Inflammatory macrophage (primary cell): ENCODE measurements around the gene PPP2R3B.
"Not testable (repeated sequence)": the region's sequence is repeated elsewhere in the genome, so short reads cannot be mapped to it uniquely, and the experiment has no call there.

Source experiments
- DNase-seq, 2 donors: peaks; one replicate each; pipeline ENCODE4 v3.0.0-alpha.2; 2020 to 2022

Gene PPP2R3B

GRCh38 chrX:318068-318738 is 68.5 kb downstream of the PPP2R3B start:
- DNase-seq, result peak; percentile 99

- DNase-seq, result no peak
Measured at GRCh38 chrX:317424-318067, 69.2 kb downstream of the PPP2R3B start.

- no peak for DNase-seq
Measured at GRCh38 chrX:316351-317325, 70.1 kb downstream of the PPP2R3B start.

- DNase-seq, result no peak
Measured at GRCh38 chrX:314781-315595, 71.7 kb downstream of the PPP2R3B start.

GRCh38 chrX:314049-314448 is 72.7 kb downstream of the PPP2R3B start:
- no peak for DNase-seq

- no peak for DNase-seq
Measured at GRCh38 chrX:313546-313945, 73.2 kb downstream of the PPP2R3B start.

GRCh38 chrX:312621-313331 is 73.9 kb downstream of the PPP2R3B start:
- no peak for DNase-seq

GRCh38 chrX:311156-312129 is 75.3 kb downstream of the PPP2R3B start:
- DNase-seq, result no peak

- no peak for DNase-seq
Measured at GRCh38 chrX:310621-311155, 76.0 kb downstream of the PPP2R3B start.

- DNase-seq, result no peak
Measured at GRCh38 chrX:308821-309520, 77.7 kb downstream of the PPP2R3B start.

- DNase-seq, result no peak
Measured at GRCh38 chrX:307261-308111, 79.2 kb downstream of the PPP2R3B start.

GRCh38 chrX:306614-307251 is 80.0 kb downstream of the PPP2R3B start:
- DNase-seq, result not testable (repeated sequence)

GRCh38 chrX:305781-306613 is 80.7 kb downstream of the PPP2R3B start:
- DNase-seq, result not testable (repeated sequence)

GRCh38 chrX:302975-303374 is 83.7 kb downstream of the PPP2R3B start:
- DNase-seq, result no peak

GRCh38 chrX:300334-300733 is 86.4 kb downstream of the PPP2R3B start:
- DNase-seq, result no peak

- no peak for DNase-seq
Measured at GRCh38 chrX:298993-299392, 87.7 kb downstream of the PPP2R3B start.

- no peak for DNase-seq
Measured at GRCh38 chrX:295136-295535, 91.6 kb downstream of the PPP2R3B start.
